Upper lobe of left lung (tissue), 6 donors: ENCODE measurements around the gene ITPR1. TPM values are rescaled to one million over a fixed set of nuclear protein-coding genes. Genes with fewer than 3 reads are reported as not detected.

ENCODE experiments used
- ATAC-seq, 2 donors: fragments of 200-7000 bp; cut with Tn5 transposase; one replicate each; pipeline ENCODE4 v1.9.1; 2022; ENCODE audit warnings: mild to moderate bottlenecking in 2 of 2, moderate library complexity in 2 of 2; ENCODE audit not compliant: low FRiP score in 2 of 2
- DNase-seq, 2 donors: peaks; one replicate each; pipeline ENCODE4 v3.0.0-alpha.2; 2019 to 2020
- H3K27ac ChIP-seq, 4 donors: fragments of 200-600 bp; sonication (generic); one replicate each; pipeline ENCODE4 v1.5.1; 2016 to 2019
- H3K27me3 ChIP-seq, 4 donors: fragments of 200-600 bp; sonication (generic); one replicate each; pipeline ENCODE4 v1.5.1; 2017 to 2019
- H3K36me3 ChIP-seq, 4 donors: fragments of 200-600 bp; sonication (generic); one replicate each; pipeline ENCODE4 v1.5.1; 2016 to 2019
- H3K4me1 ChIP-seq, 4 donors: fragments of 200-600 bp; sonication (generic); one replicate each; pipeline ENCODE4 v1.5.1; 2018 to 2019
- H3K4me3 ChIP-seq, 4 donors: fragments of 200-600 bp; sonication (generic); one replicate each; pipeline ENCODE4 v1.5.1; 2017 to 2019; ENCODE audit warnings: mild to moderate bottlenecking in 2 of 4, moderate library complexity in 1 of 4
- H3K9me3 ChIP-seq, 4 donors: fragments of 200-600 bp; sonication (generic); one replicate each; pipeline ENCODE4 v1.5.1; 2018 to 2019
- EP300 ChIP-seq, 4 donors: sonication (generic); formaldehyde crosslinking; IDR thresholded peaks; one replicate each; pipeline ENCODE4 v1.5.1; 2017; ENCODE audit warnings: antibody characterized with exemption in 4 of 4, control low read depth in 2 of 4
- POLR2A ChIP-seq, 4 donors: fragments of 450-650 bp; IDR thresholded peaks; one replicate each; pipeline ENCODE4 v1.5.1; 2016 to 2017; ENCODE audit warnings: antibody characterized with exemption in 4 of 4, mild to moderate bottlenecking in 2 of 4
- POLR2AphosphoS5 ChIP-seq, 2 donors: sonication (generic); formaldehyde crosslinking; IDR thresholded peaks; one replicate each; pipeline ENCODE4 v1.5.1; 2017; ENCODE audit warnings: antibody characterized with exemption in 2 of 2
- WGBS, 2 donors: methylation state at CpG; one replicate each; pipeline ENCODE4 v1.1.5; 2017 to 2018; 5-methylcytosine and 5-hydroxymethylcytosine counted together
- total RNA-seq, 6 donors: library from RNA; depleted of rRNA in 4 of 6; stranded (reverse); fragments of >200 nt in 4 of 6; gene quantifications; one replicate each; pipeline versions ENCODE4 v1.1.0 to v1.2.1, GENCODE V29; 2016 to 2021
- TF ChIP-seq, protein P1 (sequence below), 6 experiments: fragments of 450-650 bp in 4 of 6; fragments of 200-600 bp in 2 of 6; sonication (generic) in 2 of 6; IDR thresholded peaks; one replicate each; pipeline ENCODE4 v1.5.1; 2016 to 2019; ENCODE audit warnings: antibody characterized with exemption in 6 of 6
- donor health status: DM: no; HTN: no; CAD: no; lungs with moderate emphysema.
- donor health status: DM: no; HTN: yes; CAD: no; lungs with severe emphysema.

ITPR1 gene
- total RNA-seq, 6 donors from 2014 or later = 55.5 to 136 (median 66.2) TPM

DNA sequence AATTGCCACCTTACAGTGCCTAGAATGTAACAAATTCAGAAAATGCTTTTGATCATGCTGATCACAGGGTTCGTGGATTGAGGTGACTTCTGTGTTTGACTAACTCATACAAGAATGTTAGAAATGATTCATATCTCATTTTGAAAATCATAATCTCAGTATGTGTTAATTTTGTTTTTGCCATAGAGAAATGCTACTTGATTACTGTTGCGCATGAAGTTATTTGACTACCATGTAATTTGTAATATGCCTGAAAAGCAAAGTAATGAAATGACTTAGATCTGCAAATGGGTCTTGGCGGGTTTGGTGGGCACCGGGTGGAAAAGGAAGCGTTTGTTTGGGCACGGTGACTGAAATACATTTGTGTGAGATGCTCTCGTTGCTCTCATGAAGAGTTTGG lies 312.5 kb downstream of the ITPR1 start:
- Histone ChIP-seq H3K27ac (no peak overlapping the region), H3K9me3 (no peaks in the 10 kb centered on the region), H3K4me1 (no peaks in the 10 kb centered on the region), H3K36me3 (peaks cover 0 to 24% (median 10%) of the 10 kb centered on the region in 4 donors), H3K27me3 (no peaks in the 10 kb centered on the region), H3K4me3 (no peak overlapping the region)
- no peak for ATAC-seq
- WGBS, 2 donors = 62 to 71% methylated on average over 7 of the region's 7 CpGs
- TF ChIP-seq POLR2A (IDR thresholded peaks at IDR 0.05) = no peak
- TF ChIP-seq EP300 (IDR thresholded peaks at IDR 0.05) = no peak
- no peak for TF ChIP-seq POLR2AphosphoS5 (IDR thresholded peaks at IDR 0.05)
- TF ChIP-seq, protein P1, sequence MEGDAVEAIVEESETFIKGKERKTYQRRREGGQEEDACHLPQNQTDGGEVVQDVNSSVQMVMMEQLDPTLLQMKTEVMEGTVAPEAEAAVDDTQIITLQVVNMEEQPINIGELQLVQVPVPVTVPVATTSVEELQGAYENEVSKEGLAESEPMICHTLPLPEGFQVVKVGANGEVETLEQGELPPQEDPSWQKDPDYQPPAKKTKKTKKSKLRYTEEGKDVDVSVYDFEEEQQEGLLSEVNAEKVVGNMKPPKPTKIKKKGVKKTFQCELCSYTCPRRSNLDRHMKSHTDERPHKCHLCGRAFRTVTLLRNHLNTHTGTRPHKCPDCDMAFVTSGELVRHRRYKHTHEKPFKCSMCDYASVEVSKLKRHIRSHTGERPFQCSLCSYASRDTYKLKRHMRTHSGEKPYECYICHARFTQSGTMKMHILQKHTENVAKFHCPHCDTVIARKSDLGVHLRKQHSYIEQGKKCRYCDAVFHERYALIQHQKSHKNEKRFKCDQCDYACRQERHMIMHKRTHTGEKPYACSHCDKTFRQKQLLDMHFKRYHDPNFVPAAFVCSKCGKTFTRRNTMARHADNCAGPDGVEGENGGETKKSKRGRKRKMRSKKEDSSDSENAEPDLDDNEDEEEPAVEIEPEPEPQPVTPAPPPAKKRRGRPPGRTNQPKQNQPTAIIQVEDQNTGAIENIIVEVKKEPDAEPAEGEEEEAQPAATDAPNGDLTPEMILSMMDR (IDR thresholded peaks at IDR 0.05) = no peak
- no peak for DNase-seq

DNA sequence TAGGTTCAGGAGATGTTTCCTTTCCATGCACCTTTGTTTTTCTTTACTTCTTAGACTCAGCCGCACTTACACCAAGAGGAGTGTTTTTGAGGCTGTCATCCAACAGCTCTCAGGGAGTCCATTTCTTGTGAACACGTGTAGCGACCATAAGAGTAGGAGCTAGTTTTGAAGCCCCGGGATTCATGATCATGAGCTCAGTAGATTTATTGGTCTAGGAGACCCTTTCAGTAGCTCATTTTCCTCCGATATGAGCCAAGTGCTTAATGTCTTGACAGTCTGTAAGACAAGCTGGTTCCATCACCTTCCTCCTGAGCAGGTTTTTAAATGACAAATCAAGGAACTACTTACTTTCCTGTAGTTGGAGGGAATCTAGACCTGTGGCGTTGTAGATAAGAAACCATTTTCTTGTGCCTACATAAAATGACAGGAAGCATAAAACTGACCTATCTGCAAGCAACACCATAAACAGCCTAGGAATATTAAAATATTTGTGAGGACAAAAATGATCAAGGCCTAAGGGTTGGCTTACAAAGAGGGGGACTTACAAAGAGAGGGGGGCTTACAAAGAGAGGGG lies 313.5 kb downstream of the ITPR1 start:
- no peak for DNase-seq
- Histone ChIP-seq H3K4me3 (no peak overlapping the region), H3K36me3 (peaks cover 0 to 24% (median 7%) of the 10 kb centered on the region in 4 donors), H3K4me1 (no peaks in the 10 kb centered on the region), H3K27ac (no peak overlapping the region), H3K27me3 (no peaks in the 10 kb centered on the region), H3K9me3 (no peaks in the 10 kb centered on the region)
- no peak for ATAC-seq
- 96% methylated on average over 6 of the region's 6 CpGs for WGBS, 2 donors
- TF ChIP-seq, protein P1 (IDR thresholded peaks at IDR 0.05) = no peak
- no peak for TF ChIP-seq POLR2A (IDR thresholded peaks at IDR 0.05)
- TF ChIP-seq EP300 (IDR thresholded peaks at IDR 0.05) = no peak
- no peak for TF ChIP-seq POLR2AphosphoS5 (IDR thresholded peaks at IDR 0.05)

DNA sequence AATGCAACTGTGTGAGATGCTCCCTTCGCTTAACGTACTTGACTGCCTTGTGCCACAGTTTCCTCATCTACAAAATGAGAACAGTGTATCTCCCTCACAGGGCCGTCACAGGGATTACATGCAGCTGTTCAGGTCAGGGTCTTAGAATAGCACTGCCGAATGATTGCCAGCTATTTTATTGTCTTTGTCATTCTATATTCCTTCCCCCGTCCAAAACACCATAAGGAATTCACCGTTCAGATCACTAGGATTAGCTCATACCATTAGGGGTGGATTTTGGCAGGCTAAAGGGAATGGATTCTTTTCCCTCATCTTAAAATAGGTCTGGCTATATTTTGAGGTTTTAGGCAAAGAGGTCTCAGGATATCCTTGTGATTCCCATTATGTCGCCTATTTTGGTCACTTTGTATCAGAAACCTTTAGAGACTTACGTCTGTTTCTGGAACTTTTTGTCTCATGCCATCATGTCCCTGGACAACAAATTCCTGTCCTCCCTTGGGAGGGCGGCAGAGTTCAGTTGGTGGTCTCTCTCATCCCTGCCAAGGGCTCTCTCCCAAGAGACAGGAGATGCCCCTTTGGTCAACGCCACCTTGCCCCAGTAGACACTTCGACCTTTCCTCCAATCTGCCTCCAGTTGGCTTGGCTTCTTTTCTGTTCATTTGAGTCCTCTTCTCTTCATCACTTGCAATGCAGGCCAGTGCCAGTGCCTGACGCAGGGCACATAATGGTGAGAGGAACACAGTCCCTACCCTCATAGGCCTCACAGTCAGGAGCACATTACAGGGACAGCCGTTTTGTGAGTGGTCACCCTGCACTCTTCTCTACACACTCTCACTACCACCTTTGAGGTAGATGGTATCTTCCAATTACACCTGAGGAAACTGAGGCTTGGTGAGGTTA lies 314.5 kb downstream of the ITPR1 start:
- TF ChIP-seq EP300 (IDR thresholded peaks at IDR 0.05) (no peak), POLR2A (IDR thresholded peaks at IDR 0.05) (no peak), POLR2AphosphoS5 (IDR thresholded peaks at IDR 0.05) (no peak)
- TF ChIP-seq, protein P1 (IDR thresholded peaks at IDR 0.05) = no peak
- peaks cover 0 to 24% (median 7%) of the 10 kb centered on the region in 4 donors for H3K36me3 ChIP-seq
- ATAC-seq (no peak), DNase-seq (no peak)
- H3K9me3 ChIP-seq = no peaks in the 10 kb centered on the region
- WGBS, 2 donors = 88 to 95% methylated on average over 13 of the region's 13 CpGs
- H3K27me3 ChIP-seq = no peaks in the 10 kb centered on the region
- H3K27ac ChIP-seq = no peak overlapping the region
- no peaks in the 10 kb centered on the region for H3K4me1 ChIP-seq
- no peak overlapping the region for H3K4me3 ChIP-seq

DNA sequence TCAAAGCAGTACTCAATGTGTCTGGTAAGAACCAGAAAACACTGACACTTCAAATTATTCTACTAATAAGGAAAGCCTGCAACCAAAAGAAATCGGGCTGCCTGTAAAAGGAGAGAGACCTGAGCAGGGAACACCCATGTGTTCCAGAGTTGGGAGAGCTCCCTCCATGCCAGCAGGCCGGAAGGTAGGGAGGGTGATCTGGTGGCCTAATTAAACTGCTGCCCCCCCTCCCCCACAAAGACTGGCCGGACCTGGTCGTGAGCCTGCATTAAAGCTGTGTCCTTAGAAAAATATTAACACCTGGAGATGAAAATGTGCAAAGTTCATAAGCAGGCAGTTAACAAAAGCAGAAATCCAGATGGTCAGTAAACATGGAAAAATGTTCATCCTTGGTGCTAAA lies 315.5 kb downstream of the ITPR1 start:
- WGBS, 2 donors = 85 to 87% methylated on average over 4 of the region's 4 CpGs
- Histone ChIP-seq H3K4me1 (peaks cover 0 to under 1% (median under 1%) of the 10 kb centered on the region in 4 donors), H3K36me3 (peaks cover 0 to 19% (median 7%) of the 10 kb centered on the region in 4 donors), H3K4me3 (no peak overlapping the region), H3K27me3 (no peaks in the 10 kb centered on the region), H3K27ac (no peak overlapping the region), H3K9me3 (no peaks in the 10 kb centered on the region)
- DNase-seq = no peak
- no peak for ATAC-seq
- no peak for TF ChIP-seq EP300 (IDR thresholded peaks at IDR 0.05)
- no peak for TF ChIP-seq POLR2A (IDR thresholded peaks at IDR 0.05)
- TF ChIP-seq POLR2AphosphoS5 (IDR thresholded peaks at IDR 0.05) = no peak
- TF ChIP-seq, protein P1 (IDR thresholded peaks at IDR 0.05) = no peak
